Tibial nerve (tissue), 4 donors: ENCODE results near the gene TMEM129. TPM values are rescaled to one million over a fixed set of nuclear protein-coding genes. Genes with fewer than 3 reads are reported as not detected.

Experiments
- DNase-seq, 2 donors: peaks; one replicate each; pipeline ENCODE4 v3.0.0-alpha.2; 2019; ENCODE audit warnings: low spot score in 2 of 2
- H3K27ac ChIP-seq, 4 donors: fragments of 200-600 bp; sonication (generic) in 3 of 4; one replicate each; pipeline ENCODE4 v1.5.1; 2017 to 2019; ENCODE audit warnings: mild to moderate bottlenecking in 1 of 4
- H3K27me3 ChIP-seq, 2 donors: fragments of 200-600 bp; sonication (generic) in 1 of 2; one replicate each; pipeline versions ENCODE4 v1.5.1 to v1.6.0; 2017 to 2019
- H3K36me3 ChIP-seq, 3 donors: fragments of 200-600 bp; sonication (generic); one replicate each; pipeline ENCODE4 v1.5.1; 2018 to 2019
- H3K4me1 ChIP-seq, 4 donors: fragments of 200-600 bp; sonication (generic) in 3 of 4; one replicate each; pipeline ENCODE4 v1.5.1; 2017 to 2019
- H3K4me3 ChIP-seq, 4 donors: fragments of 200-600 bp; sonication (generic) in 3 of 4; one replicate each; pipeline ENCODE4 v1.5.1; 2017 to 2019; ENCODE audit warnings: mild to moderate bottlenecking in 1 of 4, moderate library complexity in 1 of 4
- H3K9me3 ChIP-seq, 4 donors: fragments of 200-600 bp; sonication (generic) in 3 of 4; one replicate each; pipeline ENCODE4 v1.5.1; 2017 to 2019
- CTCF ChIP-seq, 5 experiments: fragments of 200-600 bp in 3 of 5; fragments of 450-650 bp in 2 of 5; sonication (generic) in 3 of 5; IDR thresholded peaks; one replicate each; pipeline ENCODE4 v1.5.1; 2016 to 2019; ENCODE audit warnings: antibody characterized with exemption in 5 of 5, mild to moderate bottlenecking in 3 of 5, moderate library complexity in 2 of 5
- EP300 ChIP-seq, 2 donors: sonication (generic); formaldehyde crosslinking; IDR thresholded peaks; one replicate each; pipeline ENCODE4 v1.6.1; 2017; ENCODE audit warnings: antibody characterized with exemption in 2 of 2, mild to moderate bottlenecking in 1 of 2
- POLR2A ChIP-seq, 2 donors: fragments of 450-650 bp; IDR thresholded peaks; one replicate each; pipeline ENCODE4 v1.6.1; 2017; ENCODE audit warnings: antibody characterized with exemption in 2 of 2, mild to moderate bottlenecking in 2 of 2, moderate library complexity in 2 of 2
- WGBS, 2 donors: methylation state at CpG; one replicate each; pipeline ENCODE4 v1.1.5; 2018; 5-methylcytosine and 5-hydroxymethylcytosine counted together
- total RNA-seq, 4 donors: library from RNA; depleted of rRNA; stranded (reverse); fragments of >200 nt; gene quantifications; one replicate each; pipeline ENCODE4 v1.1.0, GENCODE V29; 2016

The TMEM129 gene
- total RNA-seq, 4 donors from 2014 or later = 60.1 to 88.5 (median 82.2) TPM

- H3K27me3 ChIP-seq = no peaks in the 10 kb centered on the region
- no peaks in the 10 kb centered on the region for H3K9me3 ChIP-seq
- H3K27ac ChIP-seq = no peak overlapping the region
- WGBS, 2 donors = 88 to 96% methylated on average over 5 to 11 of the region's 11 CpGs
- H3K4me3 ChIP-seq = no peak overlapping the region
- DNase-seq = no peak
- peaks cover 0 to 3% (median 0%) of the 10 kb centered on the region in 3 donors for H3K36me3 ChIP-seq
- H3K4me1 ChIP-seq = no peaks in the 10 kb centered on the region
- TF ChIP-seq EP300 (IDR thresholded peaks at IDR 0.05) (no peak), POLR2A (IDR thresholded peaks at IDR 0.05) (no peak), CTCF (IDR thresholded peaks at IDR 0.05) (no peak)
These were observed 50.8 kb downstream of the TMEM129 start for GRCh38 chr4:1670279-1670678.

- H3K9me3 ChIP-seq = no peaks in the 10 kb centered on the region
- no peak for TF ChIP-seq POLR2A (IDR thresholded peaks at IDR 0.05)
- no peak for TF ChIP-seq CTCF (IDR thresholded peaks at IDR 0.05)
- no peak for TF ChIP-seq EP300 (IDR thresholded peaks at IDR 0.05)
- no peak overlapping the region for H3K4me3 ChIP-seq
- DNase-seq = no peak
- no peaks in the 10 kb centered on the region for H3K4me1 ChIP-seq
- no peak overlapping the region for H3K27ac ChIP-seq
- peaks cover 0 to 3% (median 0%) of the 10 kb centered on the region in 3 donors for H3K36me3 ChIP-seq
- no peaks in the 10 kb centered on the region for H3K27me3 ChIP-seq
- 91 to 92% methylated on average over 21 of the region's 21 CpGs for WGBS, 2 donors
These were observed 51.3 kb downstream of the TMEM129 start for GRCh38 chr4:1669850-1670249.

- 91% methylated on average over 8 to 12 of the region's 12 CpGs for WGBS, 2 donors
- H3K4me3 ChIP-seq = no peak overlapping the region
- H3K4me1 ChIP-seq = no peaks in the 10 kb centered on the region
- peaks cover 0 to 3% (median 0%) of the 10 kb centered on the region in 3 donors for H3K36me3 ChIP-seq
- DNase-seq = no peak
- TF ChIP-seq EP300 (IDR thresholded peaks at IDR 0.05) (no peak), POLR2A (IDR thresholded peaks at IDR 0.05) (no peak), CTCF (IDR thresholded peaks at IDR 0.05) (no peak)
- H3K9me3 ChIP-seq = no peaks in the 10 kb centered on the region
- no peaks in the 10 kb centered on the region for H3K27me3 ChIP-seq
- no peak overlapping the region for H3K27ac ChIP-seq
These were observed 51.9 kb downstream of the TMEM129 start for GRCh38 chr4:1669270-1669669.

- 82 to 83% methylated on average over 8 of the region's 8 CpGs for WGBS, 2 donors
- TF ChIP-seq POLR2A (IDR thresholded peaks at IDR 0.05) (no peak), CTCF (IDR thresholded peaks at IDR 0.05) (no peak), EP300 (IDR thresholded peaks at IDR 0.05) (no peak)
- no peak overlapping the region for H3K27ac ChIP-seq
- H3K9me3 ChIP-seq = no peaks in the 10 kb centered on the region
- H3K4me3 ChIP-seq = no peak overlapping the region
- DNase-seq = no peak
- no peaks in the 10 kb centered on the region for H3K27me3 ChIP-seq
- H3K36me3 ChIP-seq = peaks cover 0 to 3% (median 0%) of the 10 kb centered on the region in 3 donors
- no peaks in the 10 kb centered on the region for H3K4me1 ChIP-seq
These were observed 52.7 kb downstream of the TMEM129 start for GRCh38 chr4:1668488-1668840.

GRCh38 chr4:1667273-1667672 lies 53.9 kb downstream of the TMEM129 start:
- TF ChIP-seq EP300 (IDR thresholded peaks at IDR 0.05) = no peak
- no peak for TF ChIP-seq POLR2A (IDR thresholded peaks at IDR 0.05)
- no peak for TF ChIP-seq CTCF (IDR thresholded peaks at IDR 0.05)
- no peak for DNase-seq
- WGBS, 2 donors = 86% methylated on average over 15 of the region's 15 CpGs
- peaks cover 0 to 3% (median 0%) of the 10 kb centered on the region in 3 donors for H3K36me3 ChIP-seq
- no peak overlapping the region for H3K27ac ChIP-seq
- no peak overlapping the region for H3K4me3 ChIP-seq
- no peaks in the 10 kb centered on the region for H3K9me3 ChIP-seq
- H3K4me1 ChIP-seq = no peaks in the 10 kb centered on the region
- H3K27me3 ChIP-seq = no peaks in the 10 kb centered on the region
